Measurements from ENCODE around the gene FIGN.

GRCh38 chr2:163737563-163737962 is 1.8 kb upstream of the FIGN start:
- no peak for TF ChIP-seq CTCF (IDR thresholded peaks at IDR 0.05)
- no peak for TF ChIP-seq EP300 (IDR thresholded peaks at IDR 0.05)
- TF ChIP-seq POLR2AphosphoS5 (IDR thresholded peaks at IDR 0.05): no peak
- no peak for TF ChIP-seq POLR2A (IDR thresholded peaks at IDR 0.05; ENCODE audit: low read depth)
